Amniotic epithelial cell (primary cell): Measurements from ENCODE around the gene H1-8.
"Not testable (repeated sequence)": the region's sequence is repeated elsewhere in the genome, so short reads cannot be mapped to it uniquely, and the experiment has no call there.

Source experiments
- DNase-seq: peaks from one replicate; pipeline ENCODE4 v3.0.0-alpha.2; 2010; ENCODE audit warnings: low read depth

Gene H1-8

DNA sequence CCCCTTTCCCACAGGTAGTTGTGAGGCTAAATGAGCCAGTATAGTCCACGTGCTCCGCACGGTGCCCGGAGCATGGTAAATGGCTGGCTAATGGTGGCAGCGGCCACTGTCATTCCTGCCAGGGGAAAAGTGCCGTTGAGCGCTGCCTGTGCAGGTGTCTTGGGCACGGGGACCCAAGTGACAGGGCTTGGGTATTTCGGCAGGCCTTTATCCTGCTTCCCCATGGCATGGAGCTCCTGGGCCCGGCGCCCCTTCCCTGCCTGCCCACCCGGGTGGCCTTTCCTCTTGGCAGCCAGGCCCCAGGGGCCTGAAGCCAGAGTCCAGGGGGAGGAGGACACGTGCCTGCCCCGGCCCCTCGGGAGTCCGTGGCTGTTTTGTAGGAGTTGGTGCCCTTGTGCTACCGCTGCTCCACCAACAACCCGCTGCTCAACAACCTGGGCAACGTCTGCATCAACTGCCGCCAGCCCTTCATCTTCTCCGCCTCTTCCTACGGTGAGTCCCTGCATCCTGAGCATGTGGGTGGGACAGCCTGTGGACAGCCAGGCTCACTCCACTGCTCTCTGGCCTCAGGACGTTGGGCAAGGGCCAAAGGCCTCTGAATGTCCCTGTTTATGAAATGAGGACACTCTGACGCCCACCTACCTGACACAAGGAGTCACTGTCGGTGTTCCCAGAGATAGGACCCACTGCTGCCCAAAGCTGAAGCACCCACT, 27.7 kb upstream of the H1-8 start:
- DNase-seq: not testable (repeated sequence)

DNA sequence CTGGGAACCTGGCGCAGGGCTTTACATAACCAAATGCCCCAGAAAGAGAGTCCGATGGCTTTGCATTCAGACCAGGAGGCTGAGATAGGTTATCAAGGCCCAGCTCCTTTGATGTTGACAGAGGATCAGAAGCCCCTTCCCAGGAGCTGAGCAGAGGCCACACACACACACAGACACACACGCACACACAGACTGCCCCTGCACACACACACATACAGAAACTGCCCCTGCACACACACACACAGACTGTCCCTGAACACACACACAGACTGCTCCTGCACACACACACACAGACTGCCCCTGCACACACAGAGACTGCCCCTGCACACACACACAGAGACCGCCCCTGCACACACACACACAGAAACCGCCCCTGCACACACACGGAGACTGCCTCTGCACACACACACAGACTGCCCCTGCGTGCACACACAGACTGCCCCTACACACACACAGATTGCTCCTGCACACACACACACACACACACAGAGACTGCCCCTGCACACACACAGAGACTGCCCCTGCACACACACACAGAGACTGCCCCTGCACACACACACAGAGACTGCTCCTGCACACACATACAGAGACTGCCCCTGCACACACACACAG, 27.0 kb upstream of the H1-8 start:
- DNase-seq: not testable (repeated sequence)

DNA sequence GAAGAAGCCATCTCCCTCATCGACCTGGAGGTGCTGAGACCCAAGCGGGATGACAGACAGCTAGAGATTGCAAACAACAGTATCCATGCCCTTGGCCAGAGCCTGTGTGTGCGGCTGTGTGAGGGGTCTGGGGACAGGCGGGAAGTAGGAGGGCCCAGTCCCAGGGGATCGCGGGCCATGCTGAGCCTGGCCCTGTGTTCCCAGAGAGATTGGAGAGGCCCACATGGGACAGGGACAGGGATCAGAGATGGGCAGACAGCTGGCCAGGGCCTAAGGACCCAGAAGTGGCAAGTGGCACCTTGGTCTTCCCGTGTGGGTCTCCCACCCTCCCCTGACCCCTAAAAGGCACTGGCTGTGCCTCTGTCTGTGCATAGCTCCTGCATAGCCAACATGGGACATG, 25.5 kb upstream of the H1-8 start:
- DNase-seq: no peak

DNA sequence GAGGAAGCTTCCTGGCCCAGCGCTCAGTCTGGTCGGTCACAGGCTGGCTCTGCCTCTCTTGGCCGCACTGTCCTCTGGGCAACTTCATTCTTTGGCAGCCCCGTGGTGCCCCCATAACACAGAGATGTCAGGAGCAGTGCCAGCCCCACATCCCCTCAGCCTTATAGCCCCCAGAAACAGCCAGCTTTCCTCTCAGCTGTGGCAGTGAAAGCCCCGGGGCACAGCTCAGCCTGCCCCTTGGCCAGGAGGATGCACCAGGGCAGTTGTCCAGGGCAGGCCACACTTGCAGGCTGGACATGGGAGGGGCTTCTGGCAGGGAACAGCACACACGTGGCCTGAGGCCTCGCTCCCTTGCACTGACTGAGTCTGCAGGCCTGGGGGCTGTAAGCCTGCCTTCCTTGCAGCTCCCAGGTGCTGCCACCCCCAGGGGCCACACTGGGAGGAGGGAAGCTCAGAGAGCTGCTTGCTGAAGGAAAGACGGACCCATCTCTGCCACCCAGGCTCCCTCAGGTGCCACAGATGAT, 24.9 kb upstream of the H1-8 start:
- DNase-seq: no peak

DNA sequence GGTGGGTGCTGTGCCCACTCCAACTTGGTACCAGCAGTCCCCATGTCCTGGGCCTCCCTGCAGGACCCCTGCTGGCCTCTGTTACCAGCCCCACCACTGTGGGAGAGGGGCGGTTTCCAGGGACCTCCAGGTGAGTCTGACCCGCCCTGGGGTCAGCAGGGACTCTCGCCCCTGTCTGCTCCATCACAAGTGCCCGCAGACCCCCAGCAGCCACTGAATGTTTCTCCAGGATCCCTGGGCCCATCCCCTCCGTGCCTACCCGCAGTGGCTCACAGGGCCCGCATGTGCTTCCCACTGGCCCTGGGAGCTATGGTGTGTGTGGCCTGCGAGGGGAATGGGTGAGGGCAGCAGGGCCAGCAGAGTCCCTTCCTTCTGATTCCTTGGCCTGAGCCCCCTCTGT, 24.4 kb upstream of the H1-8 start:
- DNase-seq: no peak

DNA sequence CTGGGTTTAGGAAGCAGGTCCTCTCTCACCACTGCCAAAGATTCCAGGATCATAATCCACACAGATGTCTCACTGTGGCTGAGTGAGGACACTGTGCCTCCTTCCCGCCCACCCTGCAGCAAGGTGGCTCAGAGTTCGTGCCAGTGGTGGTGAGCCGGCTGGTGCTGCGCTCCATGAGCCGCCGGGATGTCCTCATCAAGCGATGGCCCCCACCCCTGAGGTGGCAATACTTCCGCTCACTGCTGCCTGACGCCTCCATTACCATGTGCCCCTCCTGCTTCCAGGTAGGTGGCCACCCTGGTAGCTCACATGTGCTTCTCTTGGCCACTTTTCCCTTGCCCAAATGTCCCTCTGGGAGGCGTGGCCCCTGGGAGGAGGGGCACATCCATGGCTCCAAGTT, 23.5 kb upstream of the H1-8 start:
- DNase-seq: no peak

DNA sequence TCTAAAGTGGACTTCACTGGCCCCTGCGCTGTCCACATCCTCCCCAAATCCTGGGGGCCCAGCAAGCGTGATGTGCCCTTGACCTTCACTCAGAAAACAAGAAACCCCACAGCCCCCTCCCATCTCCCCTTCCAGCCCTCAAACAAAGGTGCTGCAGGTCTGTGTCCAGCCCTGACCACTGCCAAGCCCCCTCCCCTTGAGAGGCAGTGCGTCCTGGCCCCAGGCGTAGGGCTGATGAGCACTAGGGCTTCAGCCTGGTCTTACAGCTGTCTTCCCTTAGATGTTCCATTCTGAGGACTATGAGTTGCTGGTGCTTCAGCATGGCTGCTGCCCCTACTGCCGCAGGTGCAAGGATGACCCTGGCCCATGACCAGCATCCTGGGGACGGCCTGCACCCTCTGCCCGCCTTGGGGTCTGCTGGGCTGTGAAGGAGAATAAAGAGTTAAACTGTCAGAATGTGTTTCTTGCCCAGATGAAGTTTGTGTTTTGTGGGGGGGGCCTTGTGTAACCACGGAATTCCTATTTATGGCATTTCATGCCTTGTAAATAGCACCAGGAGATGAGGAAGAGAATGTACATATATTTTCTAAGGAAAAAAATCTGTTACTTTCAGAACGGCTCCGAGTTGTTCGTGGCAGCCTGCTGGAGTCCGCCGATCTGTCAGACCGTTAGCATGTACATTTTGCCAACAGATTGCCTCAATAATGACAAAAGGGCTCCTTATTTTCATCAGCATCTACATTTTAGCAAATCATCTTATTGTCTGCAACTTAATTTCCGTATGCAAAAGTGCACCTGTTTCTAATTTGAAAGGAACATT, 22.9 kb upstream of the H1-8 start:
- DNase-seq: no peak

DNA sequence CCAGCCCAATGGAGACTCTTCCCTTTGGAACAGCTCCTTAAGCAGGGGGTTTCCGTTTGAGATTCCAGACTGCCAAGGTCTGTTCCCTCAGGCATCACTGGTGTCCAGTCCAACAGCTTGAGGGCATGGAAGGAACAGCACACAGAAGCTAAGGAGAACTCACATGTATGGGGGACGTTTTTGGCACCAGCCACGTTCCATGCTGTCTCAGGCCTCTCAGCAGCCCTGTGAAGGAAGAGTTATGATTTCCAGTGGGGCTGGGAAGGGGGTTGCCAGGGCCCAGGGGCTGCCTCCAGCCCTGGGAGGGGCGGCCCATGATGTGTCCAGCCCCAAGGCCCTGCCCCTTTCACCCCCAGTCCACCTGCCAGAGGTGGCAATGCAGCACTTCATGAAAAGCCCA, 22.0 kb upstream of the H1-8 start:
- no peak for DNase-seq

DNA sequence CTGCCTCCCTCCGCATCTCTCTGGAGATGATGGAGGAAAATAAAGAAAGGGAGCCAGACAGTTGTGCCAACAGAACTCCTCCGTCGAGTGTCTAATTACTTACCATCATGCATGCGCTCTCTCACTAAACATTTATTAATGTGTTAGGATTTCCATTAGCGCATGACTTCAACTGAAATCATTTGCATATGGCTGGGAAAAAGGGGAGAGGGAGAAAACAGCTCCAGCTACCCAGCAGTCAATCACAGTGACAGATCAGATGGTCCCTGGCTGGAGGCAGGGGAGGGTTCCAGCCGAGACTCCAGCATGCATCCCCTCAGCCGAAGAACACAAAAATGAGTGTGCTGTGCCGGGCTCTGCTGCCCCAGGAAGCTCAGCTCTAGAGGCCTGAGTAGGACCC, 21.4 kb upstream of the H1-8 start:
- DNase-seq: no peak

DNA sequence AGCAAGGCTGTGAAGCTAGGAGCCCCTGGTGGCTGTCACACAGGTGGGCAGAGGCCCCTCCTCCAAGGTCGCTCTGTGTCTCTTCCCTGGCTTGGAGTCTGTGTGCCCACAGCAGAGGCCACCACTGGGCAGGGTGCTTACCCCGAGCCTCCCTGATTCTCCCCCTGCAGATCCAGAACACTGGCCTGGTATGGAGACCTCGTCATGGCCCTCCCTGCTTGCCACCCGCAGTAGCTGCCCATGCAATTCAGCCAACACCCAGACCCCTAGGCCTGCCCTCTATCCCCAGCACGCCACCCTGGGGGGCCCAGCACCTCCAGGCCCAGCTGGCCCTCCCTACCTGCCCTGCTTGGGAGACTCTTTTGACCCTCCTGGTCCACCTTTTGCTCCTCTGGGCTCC, 20.0 kb upstream of the H1-8 start:
- DNase-seq: no peak

DNA sequence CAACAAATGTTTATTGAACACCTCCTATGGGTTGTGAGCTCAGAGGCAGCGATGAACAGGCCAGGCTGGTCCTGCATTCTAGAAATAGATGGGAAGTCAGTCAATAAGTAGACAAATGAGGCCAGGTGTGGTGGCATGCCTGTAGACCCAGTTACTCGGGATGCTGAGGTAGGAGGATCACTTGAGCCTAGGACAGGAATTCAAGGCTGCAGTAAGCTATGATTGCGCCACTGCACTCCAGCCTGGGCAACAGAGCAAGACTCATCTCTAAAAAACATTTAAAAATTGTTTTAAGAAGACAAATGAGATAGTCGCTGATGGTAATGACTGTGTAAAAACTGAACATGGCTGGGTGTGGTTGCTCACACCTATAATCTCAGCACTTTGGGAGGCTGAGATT, 18.9 kb upstream of the H1-8 start:
- no peak for DNase-seq

DNA sequence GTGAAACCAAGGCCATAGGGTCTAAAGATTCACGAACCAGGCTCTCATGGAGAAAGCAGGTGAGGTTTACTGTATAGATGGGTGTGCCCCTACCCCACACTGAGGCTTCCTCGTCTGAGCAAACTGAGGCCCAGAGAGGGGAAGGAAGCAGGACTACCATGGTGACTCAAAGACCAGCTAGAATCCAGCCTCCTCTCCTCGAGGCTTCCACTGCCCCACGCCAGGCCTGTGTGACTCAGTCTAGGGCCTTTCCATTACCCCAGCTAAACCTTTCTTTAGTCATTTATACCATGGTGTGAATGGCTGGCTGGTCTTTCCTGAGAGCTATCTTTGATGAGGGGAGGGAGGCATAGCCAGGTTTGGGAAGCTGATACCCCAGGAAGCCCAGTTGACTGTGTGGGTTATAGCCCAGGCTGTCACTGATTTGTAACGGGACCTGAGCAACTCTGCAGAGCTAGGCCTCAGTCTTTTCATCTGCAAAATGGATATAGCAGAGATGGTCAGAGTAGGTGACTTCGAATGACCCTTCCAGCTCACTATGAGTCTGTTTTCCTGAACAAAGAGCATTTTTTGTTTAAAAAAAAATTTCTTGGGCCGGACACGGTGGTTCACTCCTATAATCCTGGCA, 17.5 kb upstream of the H1-8 start:
- DNase-seq: peak; percentile 67

DNA sequence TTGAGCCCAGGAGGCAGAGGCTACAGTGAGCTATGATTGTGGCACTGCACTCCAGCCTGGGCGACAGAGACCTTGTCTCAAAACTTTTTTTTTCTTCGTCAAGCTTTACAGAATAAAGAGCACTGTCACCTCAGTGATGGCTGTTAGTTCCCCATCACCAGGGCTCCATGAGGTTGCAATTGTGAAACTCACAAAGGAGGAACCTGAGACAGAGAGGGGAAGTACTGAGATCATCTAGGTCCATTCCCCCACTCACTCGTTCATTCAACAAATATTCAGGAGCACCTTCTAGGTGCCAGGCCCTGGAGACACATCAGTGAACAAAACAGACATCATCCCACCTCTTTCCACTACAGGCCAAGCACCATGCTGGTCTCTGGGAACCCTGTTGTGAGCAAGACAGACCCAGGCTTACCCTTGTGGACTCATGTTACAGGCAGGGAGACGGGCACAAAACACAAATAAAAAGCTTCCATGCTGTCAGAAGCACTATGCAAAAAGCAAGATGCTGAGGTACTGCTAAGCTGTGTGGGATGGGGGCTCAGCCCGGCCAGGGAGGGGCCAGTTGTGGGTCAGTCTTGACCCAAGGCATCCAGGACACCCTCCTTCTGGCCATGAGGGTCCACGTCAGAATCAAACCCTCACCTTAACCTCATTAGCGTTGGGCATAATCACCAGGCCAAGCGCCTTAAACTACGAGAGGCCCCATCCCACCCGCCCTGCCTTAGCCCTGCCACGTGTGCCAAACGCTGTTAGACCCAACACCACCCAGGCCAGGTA, 16.7 kb upstream of the H1-8 start:
- no peak for DNase-seq

DNA sequence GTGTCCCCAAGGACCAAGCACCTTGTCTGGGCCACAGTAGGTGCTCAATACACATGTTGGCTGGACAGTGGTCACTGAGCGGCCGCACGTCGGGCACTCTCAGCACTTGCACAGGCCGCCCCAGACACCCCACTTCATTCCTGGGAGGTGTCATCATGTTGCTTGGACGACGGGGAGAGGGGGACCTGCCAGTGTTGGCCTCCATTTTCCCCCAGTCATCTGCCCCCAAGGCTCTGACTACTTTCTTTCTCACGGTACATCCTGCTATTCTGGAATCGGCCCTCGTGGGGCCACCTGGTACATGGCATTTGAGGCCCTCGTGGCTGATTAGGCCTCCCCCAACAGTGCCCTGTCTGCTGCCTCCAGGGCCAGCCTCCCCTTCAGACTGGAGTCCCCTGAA, 15.7 kb upstream of the H1-8 start:
- DNase-seq: no peak

DNA sequence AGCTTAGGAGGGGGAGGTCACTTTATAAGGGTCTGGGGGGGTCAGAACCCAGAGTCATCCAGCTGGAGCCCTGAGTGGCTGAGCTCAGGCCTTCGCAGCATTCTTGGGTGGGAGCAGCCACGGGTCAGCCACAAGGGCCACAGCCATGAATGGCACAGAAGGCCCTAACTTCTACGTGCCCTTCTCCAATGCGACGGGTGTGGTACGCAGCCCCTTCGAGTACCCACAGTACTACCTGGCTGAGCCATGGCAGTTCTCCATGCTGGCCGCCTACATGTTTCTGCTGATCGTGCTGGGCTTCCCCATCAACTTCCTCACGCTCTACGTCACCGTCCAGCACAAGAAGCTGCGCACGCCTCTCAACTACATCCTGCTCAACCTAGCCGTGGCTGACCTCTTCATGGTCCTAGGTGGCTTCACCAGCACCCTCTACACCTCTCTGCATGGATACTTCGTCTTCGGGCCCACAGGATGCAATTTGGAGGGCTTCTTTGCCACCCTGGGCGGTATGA, 14.3 kb upstream of the H1-8 start, which contains the start of gene RHO:
TSS of gene RHO (plus strand) at position 51 of the 512 bp plus-strand sequence. CDS start at position 146, 95 bp downstream.
- no peak for DNase-seq

DNA sequence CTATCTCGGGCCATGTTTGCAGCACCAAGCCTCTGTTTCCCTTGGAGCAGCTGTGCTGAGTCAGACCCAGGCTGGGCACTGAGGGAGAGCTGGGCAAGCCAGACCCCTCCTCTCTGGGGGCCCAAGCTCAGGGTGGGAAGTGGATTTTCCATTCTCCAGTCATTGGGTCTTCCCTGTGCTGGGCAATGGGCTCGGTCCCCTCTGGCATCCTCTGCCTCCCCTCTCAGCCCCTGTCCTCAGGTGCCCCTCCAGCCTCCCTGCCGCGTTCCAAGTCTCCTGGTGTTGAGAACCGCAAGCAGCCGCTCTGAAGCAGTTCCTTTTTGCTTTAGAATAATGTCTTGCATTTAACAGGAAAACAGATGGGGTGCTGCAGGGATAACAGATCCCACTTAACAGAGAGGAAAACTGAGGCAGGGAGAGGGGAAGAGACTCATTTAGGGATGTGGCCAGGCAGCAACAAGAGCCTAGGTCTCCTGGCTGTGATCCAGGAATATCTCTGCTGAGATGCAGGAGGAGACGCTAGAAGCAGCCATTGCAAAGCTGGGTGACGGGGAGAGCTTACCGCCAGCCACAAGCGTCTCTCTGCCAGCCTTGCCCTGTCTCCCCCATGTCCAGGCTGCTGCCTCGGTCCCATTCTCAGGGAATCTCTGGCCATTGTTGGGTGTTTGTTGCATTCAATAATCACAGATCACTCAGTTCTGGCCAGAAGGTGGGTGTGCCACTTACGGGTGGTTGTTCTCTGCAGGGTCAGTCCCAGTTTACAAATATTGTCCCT, 13.4 kb upstream of the H1-8 start:
- DNase-seq: no peak

DNA sequence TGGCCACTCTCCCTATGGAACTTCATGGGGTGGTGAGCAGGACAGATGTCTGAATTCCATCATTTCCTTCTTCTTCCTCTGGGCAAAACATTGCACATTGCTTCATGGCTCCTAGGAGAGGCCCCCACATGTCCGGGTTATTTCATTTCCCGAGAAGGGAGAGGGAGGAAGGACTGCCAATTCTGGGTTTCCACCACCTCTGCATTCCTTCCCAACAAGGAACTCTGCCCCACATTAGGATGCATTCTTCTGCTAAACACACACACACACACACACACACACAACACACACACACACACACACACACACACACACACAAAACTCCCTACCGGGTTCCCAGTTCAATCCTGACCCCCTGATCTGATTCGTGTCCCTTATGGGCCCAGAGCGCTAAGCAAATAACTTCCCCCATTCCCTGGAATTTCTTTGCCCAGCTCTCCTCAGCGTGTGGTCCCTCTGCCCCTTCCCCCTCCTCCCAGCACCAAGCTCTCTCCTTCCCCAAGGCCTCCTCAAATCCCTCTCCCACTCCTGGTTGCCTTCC, 12.7 kb upstream of the H1-8 start:
- peak; percentile 74 for DNase-seq

DNA sequence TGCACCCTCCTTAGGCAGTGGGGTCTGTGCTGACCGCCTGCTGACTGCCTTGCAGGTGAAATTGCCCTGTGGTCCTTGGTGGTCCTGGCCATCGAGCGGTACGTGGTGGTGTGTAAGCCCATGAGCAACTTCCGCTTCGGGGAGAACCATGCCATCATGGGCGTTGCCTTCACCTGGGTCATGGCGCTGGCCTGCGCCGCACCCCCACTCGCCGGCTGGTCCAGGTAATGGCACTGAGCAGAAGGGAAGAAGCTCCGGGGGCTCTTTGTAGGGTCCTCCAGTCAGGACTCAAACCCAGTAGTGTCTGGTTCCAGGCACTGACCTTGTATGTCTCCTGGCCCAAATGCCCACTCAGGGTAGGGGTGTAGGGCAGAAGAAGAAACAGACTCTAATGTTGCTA, 12.2 kb upstream of the H1-8 start:
- DNase-seq: no peak

DNA sequence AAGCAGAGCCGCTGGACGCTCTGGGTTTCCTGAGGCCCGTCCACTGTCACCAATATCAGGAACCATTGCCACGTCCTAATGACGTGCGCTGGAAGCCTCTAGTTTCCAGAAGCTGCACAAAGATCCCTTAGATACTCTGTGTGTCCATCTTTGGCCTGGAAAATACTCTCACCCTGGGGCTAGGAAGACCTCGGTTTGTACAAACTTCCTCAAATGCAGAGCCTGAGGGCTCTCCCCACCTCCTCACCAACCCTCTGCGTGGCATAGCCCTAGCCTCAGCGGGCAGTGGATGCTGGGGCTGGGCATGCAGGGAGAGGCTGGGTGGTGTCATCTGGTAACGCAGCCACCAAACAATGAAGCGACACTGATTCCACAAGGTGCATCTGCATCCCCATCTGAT, 11.3 kb upstream of the H1-8 start:
- DNase-seq: no peak

DNA sequence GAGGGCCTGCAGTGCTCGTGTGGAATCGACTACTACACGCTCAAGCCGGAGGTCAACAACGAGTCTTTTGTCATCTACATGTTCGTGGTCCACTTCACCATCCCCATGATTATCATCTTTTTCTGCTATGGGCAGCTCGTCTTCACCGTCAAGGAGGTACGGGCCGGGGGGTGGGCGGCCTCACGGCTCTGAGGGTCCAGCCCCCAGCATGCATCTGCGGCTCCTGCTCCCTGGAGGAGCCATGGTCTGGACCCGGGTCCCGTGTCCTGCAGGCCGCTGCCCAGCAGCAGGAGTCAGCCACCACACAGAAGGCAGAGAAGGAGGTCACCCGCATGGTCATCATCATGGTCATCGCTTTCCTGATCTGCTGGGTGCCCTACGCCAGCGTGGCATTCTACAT, 10.7 kb upstream of the H1-8 start:
- DNase-seq: no peak
